NCI-H1105 (cell line): ENCODE data around the gene RELL1.
A peak's percentile ranks its signal among the peaks of the same experiment; 100 is the strongest.

ENCODE experiments used
- DNase-seq: peaks from one replicate; lab custom pipeline; 2025; lab: John Stamatoyannopoulos, UW

Gene RELL1

DNA sequence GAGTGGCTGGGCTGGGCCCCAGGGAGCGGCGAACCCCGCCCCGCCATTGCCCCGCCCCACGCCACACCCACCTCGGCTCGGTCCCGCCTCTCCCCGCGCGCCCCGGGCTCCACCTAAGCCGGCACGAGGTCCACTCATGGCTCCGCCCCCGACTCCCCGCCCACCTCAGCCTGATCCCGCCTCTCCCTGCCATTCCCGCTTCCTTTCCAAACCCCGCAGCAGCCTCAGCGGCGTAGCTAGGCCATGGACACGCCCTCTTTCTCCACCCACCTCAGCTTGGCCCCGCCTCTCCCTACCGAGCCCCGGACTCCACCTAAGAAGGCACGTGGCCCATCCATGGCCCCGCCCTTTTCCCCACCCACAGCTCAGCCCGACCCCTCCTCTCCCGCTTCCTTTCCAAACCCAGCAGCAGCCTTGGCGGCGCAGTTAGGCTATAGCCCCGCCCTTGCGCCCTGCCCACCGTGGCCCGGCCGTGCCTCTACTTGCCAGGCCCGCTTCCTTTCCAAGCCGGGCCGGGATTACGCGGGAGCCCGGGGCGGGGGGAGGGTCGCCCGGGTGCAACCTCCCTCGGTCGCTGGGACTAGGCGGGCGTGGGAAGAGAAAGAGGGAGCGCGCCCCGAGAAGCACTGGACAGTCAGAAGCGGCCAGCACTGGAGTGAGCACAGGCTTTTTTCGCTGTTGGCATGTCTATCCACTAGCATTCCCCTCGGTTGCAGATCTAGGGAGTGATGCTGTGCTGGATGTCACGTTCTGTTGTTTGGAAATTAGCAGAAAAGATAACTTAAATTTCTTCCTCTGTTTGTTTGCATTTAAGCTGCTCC, at the start of gene RELL1:
Gene RELL1, minus strand, starts transcription at position 4 of the 821 bp plus-strand sequence. CDS start 89 bp downstream, outside the sequence.
- peak; percentile 84 for DNase-seq

- DNase-seq: no peak
Observed at GRCh38 chr4:37735578-37735977, 49.4 kb upstream of the RELL1 start.

- no peak for DNase-seq
Observed at GRCh38 chr4:37734989-37735388, 48.8 kb upstream of the RELL1 start.

- no peak for DNase-seq
Observed at GRCh38 chr4:37733240-37733867, 47.2 kb upstream of the RELL1 start.

GRCh38 chr4:37732526-37733186, 46.5 kb upstream of the RELL1 start:
- no peak for DNase-seq

DNA sequence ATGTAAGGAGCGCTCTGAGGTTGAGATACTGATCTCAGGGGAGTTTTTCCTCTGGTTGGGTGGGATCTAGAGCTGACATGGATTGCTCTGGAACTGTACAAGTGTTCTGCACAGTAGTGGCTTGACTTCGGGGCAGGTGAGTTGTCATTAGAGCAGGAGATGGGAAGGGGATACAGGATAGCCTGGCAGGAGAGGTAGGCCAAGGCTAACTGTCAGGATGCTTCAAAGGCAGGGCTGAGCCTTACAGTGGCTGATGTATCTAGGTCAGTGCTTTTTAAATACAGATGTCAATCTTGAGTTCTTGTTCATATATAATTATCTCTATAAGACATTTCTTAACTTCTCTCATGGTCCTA, 43.5 kb upstream of the RELL1 start:
- DNase-seq: no peak

GRCh38 chr4:37728064-37728463, 41.9 kb upstream of the RELL1 start:
- DNase-seq: no peak

- no peak for DNase-seq
Observed at GRCh38 chr4:37727635-37728034, 41.5 kb upstream of the RELL1 start.

DNA sequence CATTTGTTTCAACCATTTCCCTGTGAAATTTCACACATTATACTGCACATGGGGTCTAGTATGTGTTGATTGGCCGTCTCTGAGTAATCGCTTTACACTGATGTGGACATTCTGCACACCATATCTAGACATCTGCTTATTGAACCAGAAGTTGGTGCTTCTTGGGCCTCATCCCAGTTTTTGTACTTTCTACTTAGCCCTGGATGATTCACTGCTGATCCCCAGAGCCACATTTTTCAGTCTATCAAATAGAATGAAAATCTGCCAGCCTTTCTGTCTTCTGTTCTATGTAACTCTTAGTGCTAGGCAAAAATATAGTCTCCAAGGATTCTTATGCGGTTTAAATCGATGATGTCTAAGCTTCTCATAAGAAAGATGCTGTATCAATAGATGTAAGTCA, 40.5 kb upstream of the RELL1 start:
- DNase-seq: no peak

GRCh38 chr4:37725718-37726117, 39.5 kb upstream of the RELL1 start:
- DNase-seq: no peak

DNA sequence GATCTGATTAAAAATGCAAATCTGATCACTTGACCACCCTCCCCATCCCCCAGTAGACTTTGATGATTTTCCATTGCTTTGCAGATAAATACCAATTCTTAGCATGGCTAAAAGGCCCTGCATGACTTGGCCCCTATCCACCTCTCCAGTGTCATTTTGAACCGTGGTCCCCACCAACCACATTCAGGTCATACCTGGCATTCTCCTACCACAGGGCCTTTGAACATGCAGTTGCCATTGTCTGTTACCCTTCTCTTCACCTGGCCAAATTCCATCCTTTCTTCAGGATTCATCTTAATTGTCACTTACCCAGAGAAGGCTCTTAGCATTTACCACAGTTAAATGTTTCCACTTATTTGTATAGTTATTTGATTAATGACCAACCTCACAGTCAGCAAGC, 36.9 kb upstream of the RELL1 start:
- DNase-seq: no peak

DNA sequence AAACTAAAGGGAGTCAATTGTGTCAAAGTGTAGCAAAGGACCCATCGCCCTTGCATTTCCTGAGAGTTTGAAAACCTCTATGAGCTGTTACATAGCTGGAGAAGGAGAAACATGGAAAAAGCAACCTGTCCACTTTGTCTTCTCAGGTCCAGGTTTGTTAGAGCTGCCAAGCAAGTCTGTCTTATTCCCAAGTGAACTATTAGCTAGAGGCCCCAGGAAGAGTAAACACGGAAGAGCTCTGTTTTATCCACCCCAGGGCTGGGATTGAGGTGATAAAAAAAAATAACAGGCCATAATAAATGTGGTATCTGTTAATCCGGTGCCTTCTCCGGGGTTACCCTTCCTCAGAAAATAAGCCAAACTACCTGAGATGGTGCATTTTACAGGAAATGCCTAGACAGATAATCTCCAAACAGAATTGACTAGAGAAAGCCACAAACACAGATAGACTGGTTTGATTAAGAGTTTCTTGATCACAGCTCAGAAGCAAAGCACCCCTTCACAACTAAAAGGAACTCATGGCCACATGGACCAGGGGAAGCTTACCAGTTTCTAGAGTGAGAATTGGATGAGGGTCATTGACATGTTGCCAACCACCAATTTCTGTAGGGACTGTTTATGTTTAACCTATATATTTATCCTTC, 35.9 kb upstream of the RELL1 start:
- no peak for DNase-seq

- DNase-seq: no peak
Observed at GRCh38 chr4:37719021-37719420, 32.8 kb upstream of the RELL1 start.

- no peak for DNase-seq
Observed at GRCh38 chr4:37717576-37717975, 31.4 kb upstream of the RELL1 start.

- DNase-seq: peak; percentile 53
Observed at GRCh38 chr4:37715889-37716402, 29.8 kb upstream of the RELL1 start.

- no peak for DNase-seq
Observed at GRCh38 chr4:37710491-37710890, 24.3 kb upstream of the RELL1 start.

- no peak for DNase-seq
Observed at GRCh38 chr4:37706032-37706431, 19.9 kb upstream of the RELL1 start.

GRCh38 chr4:37705571-37705970, 19.4 kb upstream of the RELL1 start:
- DNase-seq: no peak

- no peak for DNase-seq
Observed at GRCh38 chr4:37699868-37700481, 13.8 kb upstream of the RELL1 start.

DNA sequence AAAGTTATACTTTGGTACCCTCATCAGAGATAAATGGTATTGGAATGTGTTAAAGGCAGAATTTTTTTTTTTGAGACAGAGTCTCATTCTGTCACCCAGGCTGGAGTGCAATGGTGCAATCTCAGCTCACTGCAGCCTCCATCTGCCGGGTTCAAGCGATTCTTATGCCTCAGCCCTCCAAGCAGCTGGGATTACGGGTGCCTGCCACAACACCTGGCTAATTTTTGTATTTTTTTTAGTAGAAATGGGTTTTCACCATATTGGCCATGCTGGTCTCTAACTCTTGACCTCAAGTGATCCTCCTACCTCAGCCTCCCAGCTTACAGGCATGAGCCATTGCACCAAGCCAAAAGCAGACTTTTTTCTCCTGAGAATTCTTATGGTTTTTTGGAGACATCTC, 11.4 kb upstream of the RELL1 start:
- DNase-seq: no peak

DNA sequence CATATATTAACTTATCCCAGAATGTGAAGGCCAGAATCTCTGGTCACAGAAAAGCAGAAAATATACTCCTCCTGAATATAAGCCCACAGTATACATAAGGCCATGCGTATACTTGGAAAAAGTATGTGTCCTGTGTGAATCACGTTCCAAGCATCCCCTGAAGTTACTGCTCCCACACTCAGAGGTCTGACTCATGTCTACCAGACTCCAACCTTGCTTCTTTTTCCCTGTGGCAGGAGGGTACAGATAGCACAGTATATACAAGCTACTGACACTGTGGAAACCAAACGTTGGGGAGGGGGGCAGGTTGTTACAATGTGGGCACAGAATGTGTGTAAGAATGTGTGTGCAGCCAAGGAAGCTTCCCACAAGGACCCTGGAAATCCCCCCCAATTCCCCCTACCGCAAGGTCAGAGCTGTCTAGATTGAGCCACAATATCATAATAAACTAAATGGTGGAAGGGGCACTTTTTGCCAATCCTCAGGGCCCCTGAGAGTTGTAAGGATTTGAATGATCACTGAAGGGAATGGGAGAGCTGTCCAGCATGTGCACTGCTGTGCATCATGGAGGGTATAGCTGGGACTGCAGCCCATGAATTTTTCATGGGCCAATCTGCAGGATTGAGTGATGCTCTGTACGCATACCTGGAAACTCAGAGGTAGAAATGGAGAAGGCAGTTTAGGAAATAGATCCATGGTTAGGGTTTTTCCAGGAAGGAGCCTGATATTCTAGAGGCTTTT, 7.4 kb upstream of the RELL1 start:
- no peak for DNase-seq
